Measurements from ENCODE around the gene GLO1.

DNA sequence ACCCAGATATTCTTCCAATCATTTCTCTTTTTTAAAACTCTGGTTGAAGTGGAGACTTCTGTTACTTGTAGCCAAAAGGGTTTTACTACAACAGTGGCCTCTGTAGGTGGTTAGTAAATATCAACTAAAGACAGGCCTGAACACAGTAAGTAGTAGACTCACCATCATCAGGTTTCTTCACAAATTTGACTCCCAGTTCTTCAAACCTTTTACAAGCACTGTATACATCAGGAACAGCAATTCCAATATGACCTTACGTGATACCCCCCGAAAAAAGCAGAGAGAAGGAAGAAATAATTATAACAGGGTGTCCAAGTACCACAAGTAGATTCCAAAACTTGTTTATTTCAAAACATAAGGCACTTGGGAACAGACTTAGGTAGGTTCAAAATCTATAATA is 21.1 kb downstream of the GLO1 start:
- TF ChIP-seq, protein P1, sequence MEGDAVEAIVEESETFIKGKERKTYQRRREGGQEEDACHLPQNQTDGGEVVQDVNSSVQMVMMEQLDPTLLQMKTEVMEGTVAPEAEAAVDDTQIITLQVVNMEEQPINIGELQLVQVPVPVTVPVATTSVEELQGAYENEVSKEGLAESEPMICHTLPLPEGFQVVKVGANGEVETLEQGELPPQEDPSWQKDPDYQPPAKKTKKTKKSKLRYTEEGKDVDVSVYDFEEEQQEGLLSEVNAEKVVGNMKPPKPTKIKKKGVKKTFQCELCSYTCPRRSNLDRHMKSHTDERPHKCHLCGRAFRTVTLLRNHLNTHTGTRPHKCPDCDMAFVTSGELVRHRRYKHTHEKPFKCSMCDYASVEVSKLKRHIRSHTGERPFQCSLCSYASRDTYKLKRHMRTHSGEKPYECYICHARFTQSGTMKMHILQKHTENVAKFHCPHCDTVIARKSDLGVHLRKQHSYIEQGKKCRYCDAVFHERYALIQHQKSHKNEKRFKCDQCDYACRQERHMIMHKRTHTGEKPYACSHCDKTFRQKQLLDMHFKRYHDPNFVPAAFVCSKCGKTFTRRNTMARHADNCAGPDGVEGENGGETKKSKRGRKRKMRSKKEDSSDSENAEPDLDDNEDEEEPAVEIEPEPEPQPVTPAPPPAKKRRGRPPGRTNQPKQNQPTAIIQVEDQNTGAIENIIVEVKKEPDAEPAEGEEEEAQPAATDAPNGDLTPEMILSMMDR (IDR thresholded peaks at IDR 0.05; ENCODE audit: low read depth, low read length, poor library complexity, severe bottlenecking): no peak
- no peak for TF ChIP-seq EZH2phosphoT487 (IDR thresholded peaks at IDR 0.05; ENCODE audit: borderline replicate concordance, low read length)
